Pulmonary artery endothelial cell (primary cell): ENCODE measurements around the gene PFKM. TPM values are rescaled to one million over a fixed set of nuclear protein-coding genes. Genes with fewer than 3 reads are reported as not detected.
"Not testable (repeated sequence)": the region's sequence is repeated elsewhere in the genome, so short reads cannot be mapped to it uniquely, and the experiment has no call there.

Source experiments
- DNase-seq: peaks from one replicate; pipeline ENCODE4 v3.0.0-alpha.2; 2011; ENCODE audit warnings: low read depth, low spot score
- total RNA-seq: library from RNA; depleted of rRNA; stranded (reverse); fragments of >200 nt; gene quantifications from 2 replicates; pipeline ENCODE4 v1.2.3, GENCODE V29; 2014

The PFKM gene
- total RNA-seq, 1 donor from 2014 or later: 95.1 TPM

DNA sequence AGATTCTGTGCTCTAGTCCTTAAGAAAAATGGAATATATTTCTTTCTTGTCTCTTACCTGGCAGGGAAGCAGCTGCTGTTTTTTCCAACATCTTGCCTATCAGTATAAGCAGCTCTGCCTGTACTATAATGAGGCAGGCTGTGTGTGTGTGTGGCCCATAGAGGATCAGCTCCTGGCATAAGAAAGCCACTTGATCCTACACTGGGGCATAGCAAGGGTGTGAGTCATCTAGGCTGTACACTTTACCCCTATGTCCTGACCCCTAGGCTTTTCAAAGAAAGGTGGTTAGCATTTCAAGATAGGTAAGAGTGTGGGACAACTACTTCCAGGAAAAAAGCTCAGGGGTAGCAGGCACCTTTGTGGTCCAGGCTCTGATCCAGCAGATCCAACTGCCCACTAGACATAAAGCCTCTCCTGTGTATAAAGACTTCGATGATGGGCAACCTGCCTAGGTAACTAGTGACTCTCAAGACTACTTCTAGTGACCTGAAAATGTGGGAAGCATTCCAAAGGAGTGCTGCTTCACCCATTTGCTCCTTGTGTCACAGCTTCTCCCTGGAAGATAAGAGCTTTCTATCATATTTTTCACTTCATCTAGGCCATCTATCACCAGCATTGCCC lies 8.4 kb upstream of the PFKM start:
- DNase-seq: no peak

GRCh38 chr12:48111312-48111693 lies 7.9 kb upstream of the PFKM start:
- not testable (repeated sequence) for DNase-seq

GRCh38 chr12:48115957-48116356 lies 3.2 kb upstream of the PFKM start:
- DNase-seq: no peak

GRCh38 chr12:48118284-48118871 lies 786 bp upstream of the PFKM start:
- DNase-seq: no peak

DNA sequence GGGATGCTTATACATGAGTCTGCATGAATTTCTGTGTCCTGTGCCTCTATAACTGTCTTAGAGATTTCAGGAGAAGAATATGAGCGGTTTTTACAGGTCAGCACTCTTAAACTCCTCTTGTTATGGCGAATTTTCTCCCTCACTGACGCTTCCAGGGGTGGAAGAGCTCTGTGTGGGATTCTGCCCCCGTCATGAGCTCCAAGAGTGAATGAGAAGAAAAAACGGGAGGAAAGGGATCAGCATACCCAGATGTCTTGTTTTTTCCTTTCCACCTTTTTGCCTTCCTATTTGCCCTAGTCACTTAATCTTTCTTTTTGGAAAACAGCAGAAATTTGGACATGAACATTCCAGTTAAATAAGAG lies 651 bp downstream of the PFKM start:
- no peak for DNase-seq

GRCh38 chr12:48121522-48121921 lies 2.4 kb downstream of the PFKM start:
- DNase-seq: no peak

GRCh38 chr12:48122065-48122834 lies 3.1 kb downstream of the PFKM start:
- no peak for DNase-seq

DNA sequence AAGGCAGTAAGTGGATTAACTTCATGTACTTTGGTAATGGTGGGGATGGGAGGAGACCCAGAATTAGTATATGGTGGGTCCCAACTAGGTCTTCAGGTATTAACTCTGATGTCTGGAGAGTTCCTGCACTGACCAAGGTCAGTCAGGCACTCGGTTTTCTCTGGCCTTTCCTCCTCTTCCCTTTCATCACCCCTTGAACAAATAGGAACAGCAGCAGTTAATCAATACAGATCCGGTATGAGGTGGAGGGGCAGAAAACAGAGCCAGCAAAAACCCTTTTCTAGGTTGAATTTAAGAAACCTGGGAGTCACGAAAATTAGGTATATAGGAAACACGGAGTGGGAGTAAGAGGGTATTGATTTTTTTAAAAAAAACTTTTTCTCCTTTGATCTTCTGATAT lies 4.0 kb downstream of the PFKM start:
- DNase-seq: no peak

DNA sequence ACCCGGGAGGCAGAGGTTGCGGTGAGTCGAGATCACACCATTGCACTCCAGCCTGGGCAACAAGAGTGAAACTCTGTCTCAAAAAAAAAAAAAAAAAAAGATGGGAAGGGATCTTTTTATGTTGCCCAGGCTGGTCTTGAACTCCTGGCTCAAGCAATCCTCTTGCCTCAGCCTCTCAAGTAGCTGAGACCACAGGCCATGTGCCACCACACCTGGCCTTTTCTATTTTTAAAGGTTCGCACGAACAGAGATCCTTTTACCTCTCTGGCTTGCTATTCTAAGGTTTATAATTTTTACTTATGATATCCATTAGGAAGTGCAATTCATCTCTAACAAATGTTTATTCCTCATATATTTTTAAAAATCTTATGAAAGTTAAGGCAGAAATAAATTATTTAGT lies 6.4 kb downstream of the PFKM start:
- DNase-seq: not testable (repeated sequence)

GRCh38 chr12:48125985-48126384 lies 6.8 kb downstream of the PFKM start:
- no peak for DNase-seq

DNA sequence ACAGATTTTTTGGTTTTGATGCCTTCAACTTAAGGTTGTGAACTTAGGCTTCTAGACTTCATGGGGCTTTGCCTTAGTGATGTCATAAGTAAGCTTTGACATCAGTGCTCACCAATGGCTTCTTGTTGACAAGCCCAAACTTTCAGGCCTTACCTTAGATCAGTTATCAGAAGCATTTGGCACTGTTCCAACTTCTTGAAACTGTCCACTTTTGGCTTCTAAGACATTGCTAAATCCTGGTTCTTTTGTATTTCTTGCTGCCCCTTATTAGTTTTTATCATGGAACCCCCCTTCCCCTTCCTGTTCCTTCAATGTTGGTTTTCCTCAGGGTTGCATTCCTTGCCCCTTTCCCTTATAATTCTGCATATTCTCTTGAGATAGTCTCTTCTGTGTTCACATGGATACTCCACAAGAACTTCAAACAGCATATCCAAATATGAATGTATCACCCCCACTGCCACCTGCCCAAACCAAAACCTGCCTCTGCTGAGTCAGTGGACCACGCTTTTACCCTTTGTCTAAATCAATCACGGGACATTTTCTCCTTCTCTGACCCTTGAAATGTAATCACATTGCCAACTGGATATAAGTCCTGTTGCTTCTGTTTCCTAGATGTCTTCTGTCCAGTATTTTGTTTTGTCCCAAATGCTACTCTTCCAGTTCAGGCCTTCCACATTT lies 7.9 kb downstream of the PFKM start:
- DNase-seq: no peak

GRCh38 chr12:48128800-48129199 lies 9.6 kb downstream of the PFKM start:
- DNase-seq: no peak

- DNase-seq: no peak
Measured at GRCh38 chr12:48129376-48129775, 10.2 kb downstream of the PFKM start.

DNA sequence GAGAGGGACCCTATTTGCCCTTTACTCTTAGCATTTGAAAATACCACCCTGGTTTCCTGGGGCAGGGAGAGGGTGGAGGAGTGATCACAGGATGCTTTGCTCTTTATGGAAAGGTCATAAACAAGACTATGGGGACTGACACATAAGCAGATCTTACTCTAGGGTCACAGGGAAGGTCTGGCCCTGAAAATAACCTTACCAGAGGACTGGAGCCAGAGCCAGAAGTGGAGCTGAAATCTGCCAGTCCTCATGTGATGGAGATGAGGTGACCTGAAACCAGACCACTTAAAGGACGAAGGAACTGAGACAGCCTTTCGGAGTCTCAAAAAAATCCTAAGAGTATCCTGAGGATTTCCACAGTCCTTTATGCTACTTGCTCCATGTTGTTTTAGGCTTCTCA lies 12.4 kb downstream of the PFKM start:
- DNase-seq: no peak

GRCh38 chr12:48132826-48133225 lies 13.7 kb downstream of the PFKM start:
- no peak for DNase-seq

DNA sequence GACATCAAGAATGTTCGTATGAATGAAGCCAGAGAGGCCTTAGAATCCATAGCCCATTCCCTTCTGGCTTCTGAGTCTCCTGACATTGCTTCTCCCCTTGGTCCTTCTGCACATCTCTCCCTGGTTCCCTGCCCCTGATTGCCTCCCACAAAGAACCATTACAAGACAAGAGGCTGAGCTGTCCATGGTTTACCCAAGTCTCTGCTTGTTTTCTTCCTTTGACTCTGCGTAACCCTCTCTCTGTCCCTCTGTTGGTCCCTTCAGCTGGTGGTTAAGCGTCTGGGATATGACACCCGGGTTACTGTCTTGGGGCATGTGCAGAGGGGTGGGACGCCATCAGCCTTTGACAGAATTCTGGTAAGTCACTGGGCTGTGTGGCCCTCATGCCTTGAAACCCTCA lies 15.9 kb downstream of the PFKM start:
- no peak for DNase-seq

- DNase-seq: no peak
Measured at GRCh38 chr12:48142818-48143674, 23.9 kb downstream of the PFKM start.

DNA sequence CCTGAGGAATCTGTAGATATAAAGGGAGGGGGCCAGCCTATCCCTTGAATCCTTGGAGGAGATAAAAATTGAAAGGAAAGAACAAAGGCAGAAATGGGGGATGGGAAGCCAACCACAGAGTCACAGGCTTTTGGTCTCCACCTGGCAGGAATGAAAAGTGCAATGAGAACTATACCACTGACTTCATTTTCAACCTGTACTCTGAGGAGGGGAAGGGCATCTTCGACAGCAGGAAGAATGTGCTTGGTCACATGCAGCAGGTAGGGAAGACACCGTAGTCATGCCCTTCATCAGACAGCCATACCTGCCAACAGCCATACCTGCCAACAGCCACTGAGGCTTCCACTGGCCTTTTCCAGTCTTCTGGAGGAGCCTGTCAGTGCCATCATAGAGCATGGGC lies 24.7 kb downstream of the PFKM start:
- no peak for DNase-seq

GRCh38 chr12:48145981-48146380 lies 26.8 kb downstream of the PFKM start:
- no peak for DNase-seq

GRCh38 chr12:48151103-48151771 lies 32.1 kb downstream of the PFKM start:
- DNase-seq: no peak

GRCh38 chr12:48155786-48156185 lies 36.6 kb downstream of the PFKM start:
- not testable (repeated sequence) for DNase-seq
